Endothelial cell of umbilical vein (primary cell): Measurements from ENCODE around the gene MDM1. TPM values are rescaled to one million over a fixed set of nuclear protein-coding genes. Genes with fewer than 3 reads are reported as not detected.

Experiments
- BruUV-seq: library from RNA; stranded (reverse); fragments of 400-500 nt; replicated peaks from 2 replicates; lab custom pipeline; 2021; lab: Mats Ljungman, UMichigan
- CTCF ChIA-PET: fragments of 300-600, 350-600 bp; sonication (Branson Sonifier 250); formaldehyde crosslinking; loops from one replicate; lab custom pipeline; 2021; ENCODE audit warnings: antibody characterized with exemption, inconsistent platforms; lab: Charles Lee
- POLR2A ChIA-PET: fragments of 300-600, 350-600 bp; sonication (Branson Sonifier 250); formaldehyde crosslinking; loops from one replicate; lab custom pipeline; 2021; ENCODE audit warnings: antibody characterized with exemption, inconsistent platforms; lab: Charles Lee
- DNase-seq: peaks from one replicate; pipeline ENCODE4 v3.0.0-alpha.2; 2011; ENCODE audit warnings: low read depth, low spot score
- FAIRE-seq: peaks from 2 replicates; lab custom pipeline; 2011; peaks lifted over from hg19 to GRCh38; lab: Jason Lieb, UNC
- H2AFZ ChIP-seq: 2 replicates; pipeline ENCODE4 v1.6.0; 2012; ENCODE audit warnings: low read depth, low read length, control low read depth, inconsistent platforms
- H3K27ac ChIP-seq: 2 replicates; pipeline ENCODE4 v1.5.1; 2011; ENCODE audit warnings: low read depth, mild to moderate bottlenecking, control low read depth, low read length, moderate library complexity; ENCODE audit not compliant: insufficient read depth
- H3K27me3 ChIP-seq, 2 experiments: 2 replicates each; pipeline versions ENCODE4 v1.6.0 to v1.6.1; 2011; ENCODE audit warnings: low read length in 2 of 2, mixed read lengths in 1 of 2; ENCODE audit not compliant: control insufficient read depth in 2 of 2, insufficient read depth in 2 of 2
- H3K36me3 ChIP-seq, 2 experiments: 2 replicates in 1 of 2; 3 replicates in 1 of 2; pipeline ENCODE4 v1.5.1; 2011; ENCODE audit warnings: low read length in 2 of 2, mild to moderate bottlenecking in 1 of 2, moderate library complexity in 1 of 2; ENCODE audit not compliant: control insufficient read depth in 2 of 2, insufficient read depth in 2 of 2; ENCODE audit errors: extremely low read depth in 1 of 2
- H3K4me1 ChIP-seq: 3 replicates; pipeline ENCODE4 v1.5.1; 2011; ENCODE audit warnings: mild to moderate bottlenecking, low read length; ENCODE audit not compliant: control insufficient read depth, insufficient read depth; ENCODE audit errors: extremely low read depth
- H3K4me2 ChIP-seq: 2 replicates; pipeline ENCODE4 v1.6.1; 2011; ENCODE audit warnings: low read length, control low read depth, mixed read lengths; ENCODE audit not compliant: insufficient read depth
- H3K4me3 ChIP-seq, 3 experiments: fragments of 200-600 bp in 1 of 3; sonication (generic), shearing (Covaris generic) in 1 of 3; replicated peaks in 1 of 3; 2 replicates each; pipeline ENCODE4 v1.5.1; 2011 to 2016; ENCODE audit warnings: control low read depth in 3 of 3, low read length in 3 of 3, mild to moderate bottlenecking in 2 of 3, inconsistent platforms in 1 of 3, low read depth in 1 of 3, moderate library complexity in 1 of 3; ENCODE audit not compliant: insufficient read depth in 1 of 3
- H3K79me2 ChIP-seq: 2 replicates; pipeline ENCODE4 v1.6.0; 2012; ENCODE audit warnings: low read length, inconsistent platforms; ENCODE audit not compliant: control insufficient read depth, insufficient read depth
- H3K9ac ChIP-seq: replicated peaks from 2 replicates; pipeline ENCODE3; 2011; ENCODE audit warnings: low read length, control low read depth; ENCODE audit not compliant: insufficient read depth; ENCODE audit errors: extremely low read depth
- H3K9me1 ChIP-seq: replicated peaks from 3 replicates; pipeline ENCODE4 v1.6.0; 2011; ENCODE audit warnings: mild to moderate bottlenecking, low read length; ENCODE audit not compliant: control insufficient read depth, insufficient read depth; ENCODE audit errors: extremely low read depth
- H3K9me3 ChIP-seq: replicated peaks from 2 replicates; pipeline ENCODE4 v1.5.1; 2012; ENCODE audit warnings: low read length, inconsistent platforms; ENCODE audit not compliant: control insufficient read depth, insufficient read depth
- H4K20me1 ChIP-seq: replicated peaks from 2 replicates; pipeline ENCODE3; 2011; ENCODE audit warnings: mild to moderate bottlenecking, low read length; ENCODE audit not compliant: control insufficient read depth, insufficient read depth; ENCODE audit errors: extremely low read depth
- EZH2 ChIP-seq: IDR thresholded peaks from 2 replicates; pipeline ENCODE4 v1.6.1; 2012; ENCODE audit warnings: borderline replicate concordance, low read depth, mild to moderate bottlenecking, moderate library complexity, low read length, inconsistent platforms; ENCODE audit not compliant: severe bottlenecking
- FOS ChIP-seq: IDR thresholded peaks from 2 replicates; pipeline ENCODE4 v1.6.1; 2011; ENCODE audit warnings: mild to moderate bottlenecking, low read length, moderate library complexity, borderline replicate concordance; ENCODE audit not compliant: insufficient read depth
- GATA2 ChIP-seq: IDR thresholded peaks from 2 replicates; pipeline ENCODE4 v1.7.0; 2011; ENCODE audit warnings: low read depth, mild to moderate bottlenecking, moderate library complexity, mixed read lengths, low read length; ENCODE audit not compliant: insufficient read length, insufficient read depth
- JUN ChIP-seq: IDR thresholded peaks from 2 replicates; pipeline ENCODE4 v1.6.1; 2011; ENCODE audit warnings: borderline replicate concordance, low read depth; ENCODE audit not compliant: insufficient read length, insufficient read depth
- MYC ChIP-seq: IDR thresholded peaks from one replicate; pipeline ENCODE4 v1.6.1; 2011; ENCODE audit warnings: mild to moderate bottlenecking, low read depth, low read length
- POLR2A ChIP-seq: IDR thresholded peaks from 2 replicates; pipeline ENCODE4 v1.6.1; 2012; ENCODE audit warnings: low read depth, mild to moderate bottlenecking, control low read depth, low read length
- POLR2AphosphoS5 ChIP-seq: IDR thresholded peaks from 2 replicates; pipeline ENCODE4 v1.6.1; 2012; ENCODE audit warnings: low read depth, mild to moderate bottlenecking, control low read depth, low read length, moderate library complexity; ENCODE audit not compliant: insufficient read depth
- dilution Hi-C: fragments of 300-500 bp; cut with MboI; formaldehyde crosslinking; loops from one replicate; pipeline ENCODE4 v1.15.0; 2019; ENCODE audit warnings: low sequenced_read_pairs; ENCODE audit not compliant: extremely low pct_ligation_motif_present
- intact Hi-C: fragments of 100-400 bp; cut with micrococcal nuclease; formaldehyde crosslinking; loops from one replicate; pipeline ENCODE4 v1.10.0; 2022
- polyA plus RNA-seq, 4 experiments: library from polyadenylated mRNA; depleted of rRNA in 3 of 4; stranded (reverse) in 3 of 4; unstranded in 1 of 4; fragments of >200 nt; gene quantifications; 2 replicates each; pipeline versions ENCODE4 v1.2.1 to v1.2.3, GENCODE V29; 2011 to 2012; ENCODE audit warnings: missing spikeins in 1 of 4
- total RNA-seq: library from RNA; stranded (reverse); gene quantifications from 2 replicates; pipeline ENCODE4 v1.2.3, GENCODE V29; 2021
- TF ChIP-seq, protein P1 (sequence below), 2 donors: IDR thresholded peaks; 1 replicate in 1 of 2; 2 replicates in 1 of 2; pipeline ENCODE4 v1.5.1; 2011; ENCODE audit warnings: low read length in 2 of 2, mild to moderate bottlenecking in 2 of 2, moderate library complexity in 2 of 2, control low read depth in 1 of 2, inconsistent platforms in 1 of 2, low read depth in 1 of 2; ENCODE audit not compliant: insufficient read depth in 1 of 2; ENCODE audit errors: extremely low read depth in 1 of 2
- TF ChIP-seq, protein P2 (sequence below): IDR thresholded peaks from 2 replicates; pipeline ENCODE4 v1.6.1; 2011; ENCODE audit not compliant: insufficient read depth, insufficient read length

The MDM1 gene
- total and polyA plus RNA-seq, 2 donors (not counting 3 experiments of a cell fraction or from before 2014, with no cell fraction given), result 4.3 to 12.5 TPM

DNA sequence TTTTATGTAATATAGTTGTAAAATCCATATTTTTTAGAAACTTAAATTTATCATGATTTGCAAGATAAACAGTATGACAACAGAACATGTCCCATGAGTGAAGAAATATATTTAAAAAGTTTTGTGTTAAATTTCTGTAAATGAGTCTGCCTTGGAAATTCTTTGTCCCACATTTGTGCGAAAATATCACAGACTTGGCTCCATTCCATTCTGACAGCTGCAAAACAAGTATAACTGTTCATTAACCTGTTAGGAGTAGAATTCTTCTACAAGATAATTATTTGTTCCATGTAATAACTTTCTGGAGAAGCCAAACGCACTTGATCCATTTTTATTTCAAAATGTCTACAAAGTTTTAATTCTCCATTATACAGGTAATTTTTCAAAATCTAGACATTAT lies 37.9 kb downstream of the MDM1 start:
- intact Hi-C loops, result no loop called here
- TF ChIP-seq JUN (no peak), MYC (no peak), GATA2 (no peak), POLR2A (no peak)
- TF ChIP-seq, protein P1, sequence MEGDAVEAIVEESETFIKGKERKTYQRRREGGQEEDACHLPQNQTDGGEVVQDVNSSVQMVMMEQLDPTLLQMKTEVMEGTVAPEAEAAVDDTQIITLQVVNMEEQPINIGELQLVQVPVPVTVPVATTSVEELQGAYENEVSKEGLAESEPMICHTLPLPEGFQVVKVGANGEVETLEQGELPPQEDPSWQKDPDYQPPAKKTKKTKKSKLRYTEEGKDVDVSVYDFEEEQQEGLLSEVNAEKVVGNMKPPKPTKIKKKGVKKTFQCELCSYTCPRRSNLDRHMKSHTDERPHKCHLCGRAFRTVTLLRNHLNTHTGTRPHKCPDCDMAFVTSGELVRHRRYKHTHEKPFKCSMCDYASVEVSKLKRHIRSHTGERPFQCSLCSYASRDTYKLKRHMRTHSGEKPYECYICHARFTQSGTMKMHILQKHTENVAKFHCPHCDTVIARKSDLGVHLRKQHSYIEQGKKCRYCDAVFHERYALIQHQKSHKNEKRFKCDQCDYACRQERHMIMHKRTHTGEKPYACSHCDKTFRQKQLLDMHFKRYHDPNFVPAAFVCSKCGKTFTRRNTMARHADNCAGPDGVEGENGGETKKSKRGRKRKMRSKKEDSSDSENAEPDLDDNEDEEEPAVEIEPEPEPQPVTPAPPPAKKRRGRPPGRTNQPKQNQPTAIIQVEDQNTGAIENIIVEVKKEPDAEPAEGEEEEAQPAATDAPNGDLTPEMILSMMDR (IDR thresholded peaks at IDR 0.05; ENCODE audit: extremely low read depth in 1 of 2, insufficient read depth in 1 of 2, low read depth in 1 of 2, low read length in 2 of 2), result no peak
- TF ChIP-seq, protein P2, sequence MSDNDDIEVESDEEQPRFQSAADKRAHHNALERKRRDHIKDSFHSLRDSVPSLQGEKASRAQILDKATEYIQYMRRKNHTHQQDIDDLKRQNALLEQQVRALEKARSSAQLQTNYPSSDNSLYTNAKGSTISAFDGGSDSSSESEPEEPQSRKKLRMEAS, result no peak

DNA sequence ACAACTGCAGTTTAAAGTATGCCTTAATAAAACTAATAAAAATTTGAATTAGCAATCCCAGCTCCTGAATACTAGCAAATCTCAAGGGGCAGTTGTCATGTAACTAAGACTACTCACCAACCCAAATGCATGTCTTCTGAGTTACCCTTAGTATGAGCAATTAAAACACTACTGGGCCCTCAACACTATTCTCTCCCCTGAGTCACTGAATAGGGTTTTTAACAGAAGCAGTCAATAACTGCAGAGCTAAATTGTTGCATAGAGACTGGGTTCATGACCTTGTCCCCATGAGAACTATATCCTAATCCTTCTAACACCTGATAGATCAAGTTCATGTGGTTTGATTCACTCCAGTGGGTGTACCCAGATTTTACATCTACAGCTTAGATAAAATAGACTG lies 38.8 kb downstream of the MDM1 start:
- Histone ChIP-seq H4K20me1 (no peaks in the 10 kb centered on the region), H2AFZ (no peak overlapping the region), H3K4me1 (no peaks in the 10 kb centered on the region), H3K27me3 (no peaks in the 10 kb centered on the region), H3K4me2 (no peak overlapping the region), H3K27ac (no peak overlapping the region), H3K9me1 (no peaks in the 10 kb centered on the region), H3K9me3 (no peaks in the 10 kb centered on the region), H3K4me3 (no peak overlapping the region), H3K9ac (no peak overlapping the region), H3K36me3 (no peaks in the 10 kb centered on the region), H3K79me2 (no peaks in the 10 kb centered on the region)
- BruUV-seq, result no TSS peak
- TF ChIP-seq, protein P2, result no peak
- no peak for TF ChIP-seq POLR2A
- TF ChIP-seq EZH2, result no peak
- TF ChIP-seq MYC, result no peak
- TF ChIP-seq POLR2AphosphoS5, result no peak
- TF ChIP-seq, protein P1 (IDR thresholded peaks at IDR 0.05; ENCODE audit: extremely low read depth in 1 of 2, insufficient read depth in 1 of 2, low read depth in 1 of 2, low read length in 2 of 2), result no peak
- no peak for TF ChIP-seq FOS
- no peak for TF ChIP-seq JUN
- no peak for TF ChIP-seq GATA2
- intact Hi-C loops, result no loop called here
- ChIA-PET CTCF (interaction anchor here (0.8 to 1.5 kb wide), 2 partner anchors 11 to 24 kb away, joined by 4 read pairs; no protein-coding TSS in a partner anchor), POLR2A (no interaction called here)
- dilution Hi-C loops, result no loop called here
- no peak for FAIRE-seq
- DNase-seq, result no peak

More for the DNA sequence above, 37.9 kb downstream of the MDM1 start:
- no peak overlapping the region for H2AFZ ChIP-seq
- no peak for FAIRE-seq
- H3K4me2 ChIP-seq, result no peak overlapping the region
- no peak overlapping the region for H3K9ac ChIP-seq
- H3K36me3 ChIP-seq, result no peaks in the 10 kb centered on the region
- no peak overlapping the region for H3K4me3 ChIP-seq
- DNase-seq, result no peak
- H3K27ac ChIP-seq, result no peak overlapping the region
- dilution Hi-C loops, result no loop called here
- H4K20me1 ChIP-seq, result no peaks in the 10 kb centered on the region
- ChIA-PET POLR2A (no interaction called here), CTCF (interaction anchor here (1.5 kb wide), 1 partner anchor 23 kb away, joined by 4 read pairs; no protein-coding TSS in a partner anchor)
- no peaks in the 10 kb centered on the region for H3K4me1 ChIP-seq
- no peaks in the 10 kb centered on the region for H3K9me1 ChIP-seq
- no peaks in the 10 kb centered on the region for H3K79me2 ChIP-seq
- H3K9me3 ChIP-seq, result no peaks in the 10 kb centered on the region
- H3K27me3 ChIP-seq, result no peaks in the 10 kb centered on the region
- BruUV-seq, result no TSS peak
